HG03135 (cell line): ENCODE data around the gene ENTPD1.
"Not testable (repeated sequence)": the region's sequence is repeated elsewhere in the genome, so short reads cannot be mapped to it uniquely, and the experiment has no call there.

Source experiments
- ATAC-seq: cut with Tn5 transposase; IDR thresholded peaks from one replicate; pipeline ENCODE4 v1.9.1; 2021; ENCODE audit warnings: mild to moderate bottlenecking, moderate library complexity; ENCODE audit not compliant: unreplicated experiment

ENTPD1 gene

DNA sequence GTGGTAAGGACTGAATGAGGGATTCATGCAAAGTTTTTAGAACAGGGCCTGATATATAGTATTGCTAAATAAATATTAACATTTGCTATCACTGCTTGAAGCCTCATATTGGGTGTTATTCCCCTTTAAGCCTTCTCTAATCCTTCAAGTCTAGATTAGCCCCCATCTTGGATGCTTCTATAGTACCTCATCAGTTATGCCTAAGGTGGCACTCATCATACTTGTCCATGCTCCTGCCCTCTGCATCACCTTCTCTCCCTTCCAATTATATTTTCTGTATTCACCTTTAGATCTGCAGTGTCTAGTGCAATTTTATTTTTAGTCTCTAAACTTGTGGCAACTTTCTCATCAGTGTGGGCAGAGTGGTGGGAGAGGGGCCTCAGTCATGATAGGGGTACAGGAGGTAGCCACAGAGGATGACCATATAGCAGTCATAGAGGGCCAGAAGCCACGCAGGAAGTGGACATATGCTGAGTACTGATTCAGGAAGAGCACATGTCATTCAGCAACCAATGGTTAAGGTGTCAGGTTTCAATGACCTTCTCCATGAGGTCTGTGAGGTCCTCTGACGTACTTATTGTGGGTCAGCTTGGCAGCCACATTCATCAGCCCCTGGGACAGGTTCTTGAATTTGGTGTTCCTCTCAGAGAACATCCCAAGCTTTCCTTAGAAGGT, 2.5 kb downstream of the ENTPD1 start:
- ATAC-seq, result peak; percentile 38

DNA sequence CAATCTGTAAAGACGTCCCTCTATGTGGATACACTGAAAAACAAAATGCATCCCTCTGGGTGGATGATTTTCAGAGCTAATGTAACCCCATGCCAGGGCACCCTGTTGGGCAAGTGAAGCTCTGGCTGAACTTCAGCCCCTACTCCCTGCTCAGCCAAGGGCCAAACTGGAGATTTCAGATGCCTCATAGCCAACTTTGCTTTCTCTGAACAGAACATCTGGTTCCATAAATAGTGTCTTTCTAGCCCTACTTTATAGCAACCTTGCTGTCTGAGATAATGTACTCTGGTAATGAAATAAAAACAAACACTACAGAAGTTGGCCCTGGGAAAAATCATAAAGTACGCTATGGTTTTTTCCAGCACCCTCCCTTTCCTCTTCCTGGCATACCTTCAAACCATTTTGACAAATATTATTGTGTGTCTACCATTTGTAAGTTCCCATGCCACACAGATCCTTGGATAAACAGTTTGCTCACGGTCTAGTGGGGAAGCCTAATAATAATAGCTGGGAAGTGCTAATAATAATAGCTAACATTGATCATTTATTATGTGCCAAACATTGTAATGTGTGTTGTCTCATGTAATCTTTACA, 3.4 kb downstream of the ENTPD1 start:
- ATAC-seq, result no peak

DNA sequence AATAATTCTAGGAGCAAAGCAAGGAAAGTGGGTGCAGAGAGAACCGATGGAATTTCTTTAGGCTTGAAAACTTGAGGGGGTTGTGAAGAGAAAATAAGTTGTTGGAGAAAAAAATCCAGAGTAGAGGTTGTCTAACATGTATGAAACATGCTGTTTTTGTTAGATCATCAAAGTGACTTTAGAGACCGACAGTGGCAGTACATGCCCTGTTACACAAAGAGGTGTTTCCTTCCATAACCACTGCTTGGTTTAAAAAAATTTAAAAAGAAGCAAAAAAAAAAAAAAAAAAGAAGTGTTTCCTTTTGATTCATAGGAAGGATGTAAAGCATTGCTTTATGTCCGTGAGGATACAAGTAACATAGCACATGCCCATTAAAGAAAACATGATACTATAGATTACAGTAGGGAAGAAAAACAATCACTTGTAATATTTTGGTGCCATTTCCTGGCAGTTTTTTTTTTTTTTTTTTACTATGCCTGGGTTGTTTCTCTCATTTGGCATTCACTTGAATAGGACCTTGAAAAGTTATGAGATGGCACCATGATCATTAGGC, 6.1 kb downstream of the ENTPD1 start:
- ATAC-seq, result no peak

DNA sequence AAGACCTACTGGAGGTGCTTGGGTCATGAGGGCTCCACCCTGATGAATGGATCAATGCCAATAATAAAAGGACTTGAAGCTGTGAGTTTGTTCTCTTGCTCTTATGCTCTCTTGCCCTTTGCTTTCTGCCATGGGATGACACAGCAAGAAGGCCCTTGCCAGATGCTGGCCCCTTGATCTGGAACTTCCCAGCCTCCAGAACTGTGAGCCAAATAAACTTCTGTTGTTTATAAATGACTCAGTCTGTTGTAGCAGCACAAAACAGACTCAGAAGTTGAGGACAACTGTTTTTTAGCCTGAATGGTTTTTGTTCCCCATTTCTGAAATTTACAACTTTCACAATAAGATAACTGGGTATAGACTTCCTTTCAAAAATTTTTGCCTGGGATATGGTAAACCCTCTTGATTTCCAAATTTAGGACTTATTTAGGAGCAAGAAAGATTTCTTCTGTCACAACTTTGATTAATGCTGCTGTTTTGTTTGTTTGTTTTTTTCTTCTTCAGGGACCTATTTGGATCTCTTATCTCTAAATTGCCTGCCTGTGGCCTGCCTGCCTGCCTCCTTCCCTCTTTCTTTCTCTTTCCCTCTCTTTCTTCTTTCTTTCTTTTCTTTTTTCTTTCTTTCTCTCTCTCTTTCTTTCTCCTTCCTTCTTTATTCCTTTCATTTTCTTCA, 12.1 kb downstream of the ENTPD1 start:
- peak; percentile 76 for ATAC-seq

DNA sequence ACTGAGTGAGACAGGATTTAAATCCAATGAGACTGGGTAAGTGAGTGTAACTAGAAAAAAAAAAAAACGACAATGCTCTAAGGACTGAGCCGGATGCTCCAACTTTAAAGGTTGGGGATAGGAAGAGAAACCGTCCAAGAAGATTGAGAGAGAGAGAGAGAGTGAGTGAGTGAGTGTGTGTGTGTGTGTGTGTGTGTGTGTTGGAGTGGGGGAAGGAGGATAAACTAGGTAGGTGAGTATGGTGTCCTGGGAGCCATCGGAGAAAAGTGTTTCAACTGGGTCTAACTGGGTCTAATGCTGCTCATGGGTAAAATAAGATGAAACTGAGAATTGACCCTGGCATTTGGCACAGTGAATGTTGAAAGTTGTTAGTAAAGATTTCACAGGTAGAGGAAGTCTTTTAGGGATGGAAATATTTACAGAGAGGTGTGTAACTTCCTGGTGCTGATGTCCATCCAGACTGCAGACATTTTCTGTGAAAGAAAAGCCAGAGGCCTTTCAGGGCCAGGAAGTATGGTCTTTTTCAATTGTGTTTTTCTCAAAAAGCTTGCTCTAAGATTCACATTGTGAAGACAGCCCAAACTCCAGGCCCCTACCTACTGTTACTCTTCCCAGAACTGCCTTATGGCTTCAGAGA, 14.2 kb downstream of the ENTPD1 start:
- no peak for ATAC-seq

DNA sequence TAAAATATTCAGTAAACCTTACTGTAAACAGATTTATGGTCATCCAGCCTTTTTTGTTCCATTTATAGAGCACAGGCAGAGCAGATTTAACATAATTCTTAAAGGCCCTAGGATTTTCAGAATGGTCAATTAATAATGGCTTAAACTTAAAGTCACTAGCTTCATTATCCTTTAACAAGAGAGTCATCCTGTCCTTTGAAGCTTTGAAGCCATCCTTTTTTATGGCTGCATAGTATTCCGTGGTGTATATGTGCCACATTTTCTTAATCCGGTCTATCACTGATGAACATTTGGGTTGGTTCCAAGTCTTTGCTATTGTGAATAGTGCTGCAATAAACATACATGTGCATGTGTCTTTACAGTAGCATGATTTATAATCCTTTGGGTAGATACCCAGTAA, 17.5 kb downstream of the ENTPD1 start:
- not testable (repeated sequence) for ATAC-seq

DNA sequence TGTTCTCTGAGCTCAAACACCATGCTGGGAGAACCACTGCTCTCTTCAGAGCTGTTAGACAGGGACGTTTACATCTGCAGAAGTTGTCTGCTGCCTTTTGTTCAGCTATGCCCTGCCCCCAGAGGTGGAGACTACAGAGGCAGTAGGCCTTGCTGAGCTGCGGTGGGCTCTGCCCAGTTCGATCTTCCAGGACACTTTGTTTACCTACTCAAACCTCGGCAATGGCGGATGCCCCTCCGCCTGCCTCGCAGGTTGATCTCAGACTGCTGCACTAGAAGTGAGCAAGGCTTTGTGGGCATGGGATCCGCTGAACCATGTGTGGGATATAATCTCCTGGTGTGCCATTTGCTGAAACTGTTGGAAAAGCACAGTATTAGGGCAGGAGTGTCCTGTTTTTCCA, 21.7 kb downstream of the ENTPD1 start:
- ATAC-seq, result not testable (repeated sequence)

DNA sequence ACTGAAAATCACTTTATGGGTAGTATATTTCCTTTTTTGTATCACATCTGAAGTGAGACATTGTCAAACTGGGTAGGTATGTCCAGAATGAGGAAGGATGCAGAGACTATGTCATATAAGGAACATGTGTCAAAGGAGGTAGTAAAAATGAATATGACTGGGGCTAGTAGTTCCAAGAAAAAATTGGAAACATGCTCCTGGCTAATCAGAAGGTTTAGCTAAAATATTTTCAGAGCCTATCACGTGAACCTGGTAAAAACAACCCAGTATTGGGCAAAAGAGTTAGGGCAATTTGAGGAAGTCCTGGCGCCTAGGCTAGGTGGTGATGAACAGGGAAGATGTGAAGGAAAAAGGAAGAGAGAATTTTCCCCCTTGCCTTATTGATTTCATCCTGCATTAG, 26.4 kb downstream of the ENTPD1 start:
- no peak for ATAC-seq

DNA sequence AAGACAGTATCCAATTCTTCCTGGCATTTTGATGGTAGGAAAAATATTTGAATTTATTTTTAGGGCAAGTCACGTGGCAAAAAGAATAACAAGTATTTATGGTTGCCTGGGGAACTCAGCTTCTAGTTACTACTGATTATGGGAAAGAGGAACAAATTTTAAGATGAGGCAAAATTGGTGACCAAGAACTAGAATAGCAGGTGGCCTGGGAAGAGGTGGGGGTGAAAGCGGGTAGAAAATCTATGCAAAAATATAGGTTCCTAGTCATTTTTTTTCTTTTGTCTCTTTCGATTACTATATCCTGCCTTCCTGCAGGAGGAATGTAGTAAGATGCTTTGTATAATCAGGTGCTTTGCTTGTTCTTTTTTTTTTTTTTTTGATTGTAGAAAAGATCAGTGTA, 27.8 kb downstream of the ENTPD1 start:
- peak; percentile 49 for ATAC-seq

DNA sequence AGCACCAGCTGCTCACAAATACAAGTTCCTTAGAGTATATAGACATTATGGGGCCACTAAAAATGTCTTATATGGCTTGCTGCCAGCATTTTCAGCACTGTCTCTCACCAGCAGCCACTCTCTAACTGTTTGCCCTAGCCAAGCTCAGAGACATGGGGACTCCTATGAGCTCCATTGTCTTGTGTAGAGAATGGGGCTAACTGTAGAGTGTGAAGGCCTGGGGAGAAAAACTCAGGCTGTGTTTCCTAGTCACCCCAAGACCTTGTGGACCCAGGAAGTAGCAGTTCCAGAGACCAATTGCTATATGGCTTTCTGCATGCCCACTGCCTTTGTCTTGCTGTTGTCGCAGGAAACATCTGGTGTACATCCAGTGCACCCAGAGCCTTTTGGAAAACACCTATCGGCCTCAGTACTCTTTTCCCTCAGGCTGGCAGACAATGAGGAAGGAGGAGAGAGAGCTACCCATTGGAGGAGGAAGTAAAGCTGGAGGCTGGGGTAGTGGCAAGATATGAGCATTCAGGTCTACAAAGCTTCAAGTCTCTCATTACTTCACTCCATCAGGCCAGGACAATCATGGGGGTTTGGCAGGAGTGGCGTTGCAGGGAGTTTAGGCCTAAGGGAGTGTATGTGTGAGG, 28.4 kb downstream of the ENTPD1 start:
- peak; percentile 21 for ATAC-seq

DNA sequence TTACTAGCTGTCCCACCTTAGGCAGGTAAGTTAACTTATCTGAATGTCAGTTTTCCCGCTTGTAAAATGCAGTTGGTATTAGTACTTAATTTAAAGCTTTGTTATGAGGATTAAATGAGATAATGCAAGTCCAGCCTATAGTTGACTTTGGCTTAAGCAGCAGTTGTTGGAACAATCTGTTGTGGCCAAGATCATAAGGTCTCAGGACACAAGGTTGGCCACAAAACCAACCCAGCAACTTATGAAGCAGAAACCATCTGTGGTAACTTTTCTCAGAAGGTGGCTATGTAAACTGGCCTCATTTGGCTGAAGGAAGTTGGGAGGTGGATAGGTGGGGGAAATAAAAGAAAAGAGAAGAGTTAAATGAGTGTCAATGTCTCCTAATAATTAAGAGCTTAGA, 29.4 kb downstream of the ENTPD1 start:
- no peak for ATAC-seq

DNA sequence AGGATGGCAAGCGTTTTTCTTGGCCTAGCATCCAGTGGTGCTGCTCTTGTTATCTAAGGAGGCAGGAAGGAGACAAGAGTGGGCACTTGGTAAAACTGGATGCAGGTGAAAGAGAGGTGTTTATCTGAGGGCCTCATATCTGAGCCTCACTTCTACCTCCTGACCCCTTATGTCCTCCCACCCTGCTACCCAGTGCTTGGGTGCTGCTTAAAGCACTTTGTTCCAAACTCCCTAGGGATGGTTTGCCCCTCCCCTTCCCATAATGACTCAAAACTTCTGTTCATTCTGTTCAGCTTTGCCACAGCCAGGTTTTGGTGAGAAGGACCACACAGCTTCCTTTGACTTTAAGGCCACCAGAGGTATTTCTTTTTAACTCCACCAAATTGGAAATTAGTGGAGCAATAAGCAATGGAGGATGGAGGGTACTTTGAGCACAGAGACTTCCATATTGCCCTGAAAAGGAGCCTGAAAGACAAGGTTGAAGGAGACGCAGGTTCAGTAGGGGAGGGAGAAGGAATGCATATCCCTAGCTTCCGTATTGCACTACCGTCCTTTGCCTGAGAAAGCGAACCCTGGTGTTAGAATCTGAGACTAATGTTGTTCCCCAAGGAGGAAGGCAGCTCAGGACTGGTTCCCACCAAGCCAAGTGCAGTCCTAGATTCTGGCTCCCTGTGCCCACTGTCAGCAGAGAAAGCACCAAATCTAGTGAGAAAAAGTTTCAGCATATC, 30.1 kb downstream of the ENTPD1 start:
- no peak for ATAC-seq

DNA sequence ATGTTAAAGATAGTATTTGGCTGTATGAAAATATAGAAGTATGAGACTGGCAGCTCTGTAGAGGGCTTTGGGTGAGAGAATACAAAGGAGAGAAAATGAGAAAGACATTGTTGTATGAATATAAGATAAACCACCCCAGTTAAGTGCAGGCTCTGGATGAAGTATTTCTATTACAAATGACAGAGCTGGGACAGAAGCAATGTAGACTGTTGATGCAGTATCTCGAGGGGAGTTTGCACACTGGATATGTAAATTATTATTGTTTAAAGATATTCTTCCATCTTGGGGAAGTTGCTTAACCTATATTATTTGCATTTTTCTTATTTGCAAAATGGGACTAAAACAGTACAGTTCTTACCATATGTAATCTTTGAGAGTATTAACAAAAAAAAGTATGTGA, 31.5 kb downstream of the ENTPD1 start:
- ATAC-seq, result no peak

DNA sequence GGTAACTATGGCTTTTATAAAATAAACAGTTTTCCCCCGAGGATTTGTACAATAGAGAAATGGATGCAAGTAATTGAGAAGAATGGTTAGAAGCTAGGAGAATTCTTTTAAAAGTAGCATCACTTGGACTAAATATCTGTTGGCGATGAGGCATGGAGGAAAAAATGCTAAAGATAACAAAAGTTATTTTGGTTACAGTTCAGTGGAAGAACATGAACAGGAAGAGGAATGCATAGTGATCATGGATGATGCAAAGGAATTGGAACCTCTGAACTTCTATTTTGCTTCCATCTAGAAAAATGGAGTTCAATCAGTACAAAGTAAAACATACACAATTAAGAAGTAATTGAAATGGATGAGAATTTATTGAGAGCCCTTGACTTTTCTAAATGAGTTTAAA, 32.9 kb downstream of the ENTPD1 start:
- ATAC-seq, result no peak

DNA sequence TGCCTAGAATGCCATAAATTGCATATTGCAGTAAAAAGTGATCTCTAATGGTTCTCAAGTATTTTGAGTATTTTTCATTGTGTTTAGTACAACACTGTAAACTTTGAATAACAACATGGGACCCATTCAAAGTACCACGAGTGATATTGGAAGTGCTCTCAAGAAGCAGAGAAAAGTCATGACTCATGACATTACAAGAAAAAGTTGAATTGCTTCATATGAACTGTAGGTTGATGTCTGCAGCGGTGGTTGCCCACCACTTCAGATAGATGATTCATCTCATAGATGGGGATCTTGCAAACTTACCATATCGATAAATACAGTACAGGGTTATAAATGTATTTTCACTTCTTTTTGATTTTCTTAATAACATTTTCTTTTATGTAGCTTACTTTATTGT, 33.9 kb downstream of the ENTPD1 start:
- ATAC-seq, result no peak

DNA sequence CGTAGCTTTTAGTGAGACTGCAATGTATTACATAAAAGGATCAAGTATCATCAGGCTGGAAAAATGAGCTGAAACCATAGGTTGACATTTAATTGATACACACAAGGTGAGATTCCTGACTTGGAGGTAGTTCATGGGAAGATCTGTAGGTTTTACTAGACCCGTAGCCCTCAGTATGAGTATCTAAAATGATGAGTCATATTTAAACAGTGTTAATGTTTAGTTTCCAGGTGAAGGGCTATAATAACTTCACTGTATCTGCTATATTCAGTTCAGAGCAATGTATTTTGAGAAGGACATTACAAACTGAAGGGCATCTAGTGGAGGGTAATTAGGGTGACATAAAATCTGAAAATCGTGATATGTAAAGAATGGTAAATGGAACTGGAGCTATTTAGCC, 35.0 kb downstream of the ENTPD1 start:
- no peak for ATAC-seq

DNA sequence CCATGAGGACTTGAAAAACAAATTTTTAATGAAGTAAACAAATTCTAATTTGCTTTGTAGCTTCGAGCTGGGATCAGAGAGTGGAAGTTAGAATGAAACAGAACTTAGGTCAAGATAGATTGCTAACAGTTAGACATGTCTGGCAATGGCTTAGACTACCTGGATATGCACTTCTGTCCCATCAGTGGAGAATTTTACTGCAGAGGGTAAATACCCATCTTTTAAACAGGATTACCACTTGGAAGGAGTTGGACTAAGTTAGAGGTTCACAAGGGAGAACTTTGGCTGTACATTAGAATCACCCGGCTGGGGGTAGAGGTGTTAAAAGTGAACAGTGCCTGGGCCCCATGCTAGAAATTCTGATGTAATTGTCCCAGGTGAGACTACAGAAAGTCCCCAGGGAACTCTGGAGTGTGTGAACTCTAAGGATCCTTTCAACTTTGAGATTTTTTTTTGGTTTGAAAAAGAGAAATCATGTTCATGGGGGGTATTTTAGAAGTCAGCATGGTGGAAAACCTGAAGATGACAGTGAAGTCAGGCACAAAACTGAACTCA, 35.5 kb downstream of the ENTPD1 start:
- no peak for ATAC-seq

DNA sequence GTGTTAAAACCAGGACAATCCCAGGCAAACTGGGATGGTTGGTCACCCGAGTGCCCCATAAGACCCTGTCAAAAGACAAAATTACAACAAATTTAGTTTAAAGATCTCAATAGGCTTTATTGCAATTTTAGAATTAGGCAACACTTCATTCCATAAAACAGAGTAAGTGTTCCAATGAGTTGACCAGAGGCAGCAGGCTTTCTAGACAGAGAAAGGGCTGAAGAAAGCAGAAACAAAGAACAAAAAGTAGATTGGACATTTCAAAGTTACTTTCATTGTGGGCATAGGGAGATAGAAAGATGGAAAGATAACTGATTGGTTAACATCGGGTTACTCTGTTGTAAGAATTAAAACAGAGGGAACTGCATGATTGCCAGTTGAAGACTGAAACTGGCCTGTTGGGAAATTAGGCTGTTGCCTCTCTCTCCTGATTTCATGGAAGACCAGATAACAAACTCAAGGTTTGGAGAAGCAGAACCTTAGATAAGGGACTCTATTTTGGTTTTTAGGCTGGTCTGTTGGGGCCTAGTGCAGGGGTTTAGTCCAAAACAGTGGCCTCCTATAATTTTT, 36.3 kb downstream of the ENTPD1 start:
- ATAC-seq, result no peak

DNA sequence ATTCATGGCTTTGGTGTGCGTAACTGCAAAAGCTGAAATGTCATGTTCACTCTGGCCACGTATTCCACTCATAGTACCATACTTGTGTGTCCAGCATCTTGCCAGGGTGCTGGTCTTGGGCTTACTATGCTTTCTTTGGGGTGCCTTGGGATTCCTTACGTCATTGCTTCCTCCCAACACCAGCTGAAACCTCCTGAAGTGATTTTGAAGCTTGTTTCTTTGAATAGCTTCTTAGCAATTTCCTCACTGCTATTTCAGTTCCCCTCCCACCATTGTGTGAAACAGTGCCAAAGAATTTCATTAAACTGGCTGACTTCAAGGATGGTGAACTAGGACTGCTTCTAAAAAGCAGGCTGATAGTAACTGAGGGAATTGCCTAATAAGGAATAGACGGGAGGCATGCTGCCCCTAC, 36.9 kb downstream of the ENTPD1 start:
- ATAC-seq, result no peak
